HFF-Myc (cell line): ENCODE measurements around the gene TF.
"Not testable (repeated sequence)": the region's sequence is repeated elsewhere in the genome, so short reads cannot be mapped to it uniquely, and the experiment has no call there.

Source experiments
- DNase-seq: peaks from one replicate; pipeline ENCODE4 v3.0.0-alpha.2; 2011; ENCODE audit warnings: low read depth; ENCODE audit errors: extremely low read depth
- H3K4me3 ChIP-seq: replicated peaks from 2 replicates; pipeline ENCODE4 v1.5.1; 2011; ENCODE audit warnings: low read depth, mild to moderate bottlenecking, control low read depth, low read length
- TF ChIP-seq, protein P1 (sequence below): IDR thresholded peaks from 2 replicates; pipeline ENCODE4 v1.5.1; 2012; ENCODE audit warnings: mild to moderate bottlenecking, low read depth, low read length, control low read depth; ENCODE audit errors: missing control alignments

Gene TF

DNA sequence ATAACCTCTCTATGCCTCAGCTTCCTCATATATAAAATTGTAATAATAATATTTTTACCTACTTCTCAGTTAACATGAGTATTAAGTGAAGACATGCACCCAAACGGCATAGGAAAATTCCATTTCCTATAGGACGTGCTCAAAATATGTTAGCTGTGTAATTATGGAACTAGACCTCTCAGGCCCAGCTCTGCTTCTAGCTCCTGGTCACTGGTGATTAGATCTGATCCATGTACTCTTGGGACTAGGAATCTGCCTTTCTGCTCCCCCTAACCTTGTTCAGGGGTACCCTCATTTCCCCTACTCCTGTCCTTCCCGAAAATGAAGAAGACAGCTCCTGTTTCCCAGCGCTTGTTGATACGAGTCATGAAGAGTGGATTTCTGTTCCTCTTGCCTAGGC, 29.6 kb downstream of the TF start:
- no peak overlapping the region for H3K4me3 ChIP-seq
- no peak for DNase-seq
- TF ChIP-seq, protein P1, sequence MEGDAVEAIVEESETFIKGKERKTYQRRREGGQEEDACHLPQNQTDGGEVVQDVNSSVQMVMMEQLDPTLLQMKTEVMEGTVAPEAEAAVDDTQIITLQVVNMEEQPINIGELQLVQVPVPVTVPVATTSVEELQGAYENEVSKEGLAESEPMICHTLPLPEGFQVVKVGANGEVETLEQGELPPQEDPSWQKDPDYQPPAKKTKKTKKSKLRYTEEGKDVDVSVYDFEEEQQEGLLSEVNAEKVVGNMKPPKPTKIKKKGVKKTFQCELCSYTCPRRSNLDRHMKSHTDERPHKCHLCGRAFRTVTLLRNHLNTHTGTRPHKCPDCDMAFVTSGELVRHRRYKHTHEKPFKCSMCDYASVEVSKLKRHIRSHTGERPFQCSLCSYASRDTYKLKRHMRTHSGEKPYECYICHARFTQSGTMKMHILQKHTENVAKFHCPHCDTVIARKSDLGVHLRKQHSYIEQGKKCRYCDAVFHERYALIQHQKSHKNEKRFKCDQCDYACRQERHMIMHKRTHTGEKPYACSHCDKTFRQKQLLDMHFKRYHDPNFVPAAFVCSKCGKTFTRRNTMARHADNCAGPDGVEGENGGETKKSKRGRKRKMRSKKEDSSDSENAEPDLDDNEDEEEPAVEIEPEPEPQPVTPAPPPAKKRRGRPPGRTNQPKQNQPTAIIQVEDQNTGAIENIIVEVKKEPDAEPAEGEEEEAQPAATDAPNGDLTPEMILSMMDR = no peak

DNA sequence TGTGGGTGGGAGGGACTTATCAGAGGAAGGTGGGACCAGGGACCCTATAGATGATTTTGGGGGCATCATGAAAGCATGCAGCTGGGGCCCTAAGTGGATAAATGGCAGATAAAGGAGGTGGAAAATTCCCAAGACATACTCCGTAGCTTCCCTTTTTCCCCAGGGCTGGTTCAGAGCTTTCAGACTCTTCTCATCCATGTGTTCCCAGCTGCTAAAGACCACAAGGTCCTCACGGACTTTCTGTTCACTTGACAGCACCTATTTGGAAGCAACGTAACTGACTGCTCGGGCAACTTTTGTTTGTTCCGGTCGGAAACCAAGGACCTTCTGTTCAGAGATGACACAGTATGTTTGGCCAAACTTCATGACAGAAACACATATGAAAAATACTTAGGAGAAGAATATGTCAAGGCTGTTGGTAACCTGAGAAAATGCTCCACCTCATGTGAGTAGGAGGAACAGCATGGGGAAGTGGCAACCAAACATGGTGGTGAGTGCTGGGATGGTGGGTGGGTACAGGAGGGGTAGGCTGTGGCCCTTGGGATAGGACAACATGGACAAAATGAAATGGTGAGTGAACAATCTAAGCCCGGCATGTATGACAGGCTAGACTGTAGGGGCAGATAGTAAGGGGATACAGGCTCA, 30.7 kb downstream of the TF start:
- DNase-seq = no peak
- no peak overlapping the region for H3K4me3 ChIP-seq
- TF ChIP-seq, protein P1 = no peak

DNA sequence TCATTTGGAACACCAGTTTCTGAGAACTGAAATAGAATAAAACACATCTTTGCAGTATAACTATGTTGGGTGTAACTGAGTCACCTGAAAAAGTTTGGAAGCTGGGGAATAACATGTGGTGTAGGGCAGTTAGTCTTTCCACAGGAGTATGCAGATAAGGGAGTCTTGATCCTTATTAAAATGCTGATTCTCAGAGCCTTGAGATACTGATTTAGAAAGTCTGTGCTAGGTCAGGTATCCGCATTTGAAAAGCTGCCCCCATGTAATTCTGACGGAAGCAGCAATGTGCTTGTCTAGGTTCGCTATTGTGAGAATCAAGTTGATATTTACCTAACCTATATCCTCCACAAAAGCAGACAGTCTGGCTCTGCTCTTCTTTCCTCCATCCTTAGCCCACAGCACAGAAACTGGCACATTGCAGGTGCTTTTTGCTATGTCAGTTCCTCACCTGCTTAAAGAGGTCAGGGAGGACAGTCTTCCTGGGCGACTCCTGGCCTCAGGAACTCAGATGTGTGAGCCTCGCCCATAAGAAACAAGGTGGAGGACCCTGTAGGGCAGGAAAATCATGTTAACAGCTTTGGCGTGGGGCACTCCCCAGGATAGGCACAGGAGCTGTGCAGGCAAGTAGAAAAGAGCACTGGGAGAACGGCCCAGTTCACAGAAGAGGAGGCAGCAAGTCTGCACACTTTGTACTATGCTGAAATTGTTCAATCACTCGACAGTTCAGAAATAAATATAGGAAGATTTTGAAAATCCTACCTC, 31.8 kb downstream of the TF start:
- no peak overlapping the region for H3K4me3 ChIP-seq
- no peak for DNase-seq
- TF ChIP-seq, protein P1 = no peak

DNA sequence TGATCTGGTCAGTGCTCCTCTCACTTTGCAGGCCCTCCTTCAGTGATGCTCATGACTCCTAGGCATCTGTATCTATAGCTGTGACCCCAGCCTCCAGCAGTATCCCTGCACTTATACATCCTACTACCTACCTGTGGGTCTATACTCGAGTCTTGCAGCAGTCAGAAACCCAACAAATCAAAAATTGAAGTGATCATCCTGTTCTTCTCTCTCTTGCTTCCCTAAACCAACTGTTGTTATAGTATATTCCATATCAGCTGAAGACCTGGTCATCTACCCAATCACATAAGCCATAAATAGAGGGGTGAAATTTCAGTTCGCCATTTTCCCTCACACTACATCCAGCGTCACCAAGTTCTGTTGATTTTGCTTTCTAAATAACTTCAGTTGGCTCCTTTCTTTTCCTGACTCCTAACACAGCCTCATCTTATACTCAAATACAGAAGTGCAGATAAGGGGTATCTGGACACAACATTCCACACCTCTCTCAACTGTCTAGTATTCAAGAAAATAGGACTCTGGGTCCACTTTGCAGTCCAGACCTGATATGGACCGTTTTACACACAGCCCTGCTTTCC, 33.5 kb downstream of the TF start:
- H3K4me3 ChIP-seq = no peak overlapping the region
- DNase-seq = no peak
- TF ChIP-seq, protein P1 = no peak

DNA sequence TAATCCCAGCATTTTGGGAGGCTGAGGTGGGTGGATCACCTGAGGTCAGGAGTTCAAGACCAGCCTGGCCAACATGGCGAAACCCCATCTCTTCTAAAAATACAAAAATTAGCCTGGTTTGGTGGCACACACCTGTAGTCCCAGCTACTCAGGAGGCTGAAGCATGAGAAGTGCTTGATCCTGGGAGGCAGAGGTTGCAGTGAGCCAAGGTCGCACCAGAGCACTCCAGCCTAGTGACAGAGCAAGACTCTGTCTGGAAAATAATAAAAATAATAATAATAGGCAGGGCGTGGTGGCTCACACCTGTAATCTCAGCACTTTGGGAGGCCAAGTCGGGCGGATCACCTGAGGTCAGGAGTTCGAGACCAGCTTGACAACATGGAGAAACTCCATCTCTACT, 34.6 kb downstream of the TF start:
- H3K4me3 ChIP-seq, DNase-seq: not testable (repeated sequence)

DNA sequence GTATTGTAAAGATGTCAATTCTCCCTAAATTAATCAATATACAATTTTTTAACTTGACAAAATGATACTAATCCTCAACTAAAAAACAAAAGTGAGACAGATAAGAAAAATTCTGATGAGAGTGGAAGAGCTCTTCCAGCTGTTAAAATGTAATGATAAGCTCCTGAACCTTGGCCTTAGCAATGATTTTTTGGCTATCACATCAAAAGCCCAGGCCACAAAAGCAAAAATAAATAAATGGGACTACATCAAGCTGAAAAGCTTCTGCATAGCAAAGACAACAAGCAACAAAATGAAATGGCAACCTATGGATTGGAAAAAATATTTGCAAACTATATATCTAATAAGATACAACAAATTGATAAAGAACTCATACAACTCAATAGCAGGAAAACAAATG, 35.4 kb downstream of the TF start:
- H3K4me3 ChIP-seq = no peak overlapping the region
- TF ChIP-seq, protein P1 = no peak
- DNase-seq = no peak

DNA sequence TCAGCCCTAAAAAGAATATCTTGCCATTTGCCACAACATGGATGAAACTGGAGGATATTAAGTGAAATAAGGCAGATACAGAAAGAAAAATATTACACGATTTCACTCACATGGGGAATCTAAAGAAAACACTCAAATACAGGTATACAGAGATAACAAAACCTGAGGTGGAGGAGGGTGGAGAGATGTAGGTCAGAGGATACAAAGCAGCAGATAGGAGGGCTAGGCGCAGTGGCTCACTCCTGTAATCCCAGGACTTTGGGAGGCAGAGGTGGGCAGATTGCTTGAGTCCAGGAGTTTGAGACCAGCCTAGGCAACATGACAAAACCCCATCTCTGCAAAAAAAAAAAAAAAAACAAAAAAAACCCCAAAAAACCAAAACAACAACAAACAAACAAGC, 36.3 kb downstream of the TF start:
- H3K4me3 ChIP-seq = no peak overlapping the region
- TF ChIP-seq, protein P1 = no peak
- no peak for DNase-seq
